Stimulated activated naive B cell treated with anti-CD40 and anti-IgM and Interleukin-4, amounts not matched to agents 10 μg/mL and 1 μg/mL and 100 μg/mL, for 72 hours (primary cell): ENCODE data around the gene SLC18A3.

ENCODE experiments used
- ATAC-seq, 2 donors: fragments of 150-1000 bp; cut with Tn5 transposase; replicated peaks; 2 replicates each; pipeline ENCODE4 v1.10.0; 2021; ENCODE audit warnings: moderate library complexity in 1 of 2
- DNase-seq: peaks from one replicate; pipeline ENCODE4 v3.0.0; 2021
- H3K27ac Mint-ChIP-seq: one replicate; pipeline ENCODE4 v1.8.0; 2022; ENCODE audit warnings: mild to moderate bottlenecking, mixed read lengths
- H3K27me3 Mint-ChIP-seq, 2 donors: one replicate each; pipeline ENCODE4 v1.8.0; 2022; ENCODE audit warnings: mixed read lengths in 2 of 2
- H3K36me3 Mint-ChIP-seq, 2 donors: one replicate each; pipeline ENCODE4 v1.8.0; 2022; ENCODE audit warnings: mixed read lengths in 2 of 2, mild to moderate bottlenecking in 1 of 2
- H3K4me1 Mint-ChIP-seq, 2 donors: one replicate each; pipeline ENCODE4 v1.8.0; 2022; ENCODE audit warnings: mixed read lengths in 2 of 2, mild to moderate bottlenecking in 1 of 2
- H3K4me3 Mint-ChIP-seq, 2 donors: one replicate each; pipeline ENCODE4 v1.8.0; 2022; ENCODE audit warnings: mild to moderate bottlenecking in 2 of 2, mixed read lengths in 2 of 2, moderate library complexity in 1 of 2
- H3K9me3 Mint-ChIP-seq, 2 donors: one replicate each; pipeline ENCODE4 v1.8.0; 2022; ENCODE audit warnings: mixed read lengths in 2 of 2, mild to moderate bottlenecking in 1 of 2

Gene SLC18A3

GRCh38 chr10:49642311-49642710, 32.2 kb downstream of the SLC18A3 start:
- no peak overlapping the region for H3K27ac Mint-ChIP-seq
- H3K4me1 Mint-ChIP-seq: no peaks in the 10 kb centered on the region
- no peaks in the 10 kb centered on the region for H3K9me3 Mint-ChIP-seq
- ATAC-seq (no peak), DNase-seq (no peak)
- no peaks in the 10 kb centered on the region for H3K36me3 Mint-ChIP-seq
- no peak overlapping the region for H3K4me3 Mint-ChIP-seq
- peaks cover 28 to 34% of the 10 kb centered on the region in 2 donors for H3K27me3 Mint-ChIP-seq

GRCh38 chr10:49643241-49644034, 33.3 kb downstream of the SLC18A3 start:
- Mint-ChIP-seq H3K36me3 (no peaks in the 10 kb centered on the region), H3K4me1 (no peaks in the 10 kb centered on the region), H3K27me3 (peaks cover 28 to 29% of the 10 kb centered on the region in 2 donors), H3K27ac (no peak overlapping the region), H3K4me3 (no peak overlapping the region), H3K9me3 (no peaks in the 10 kb centered on the region)
- DNase-seq: no peak
- no peak for ATAC-seq

DNA sequence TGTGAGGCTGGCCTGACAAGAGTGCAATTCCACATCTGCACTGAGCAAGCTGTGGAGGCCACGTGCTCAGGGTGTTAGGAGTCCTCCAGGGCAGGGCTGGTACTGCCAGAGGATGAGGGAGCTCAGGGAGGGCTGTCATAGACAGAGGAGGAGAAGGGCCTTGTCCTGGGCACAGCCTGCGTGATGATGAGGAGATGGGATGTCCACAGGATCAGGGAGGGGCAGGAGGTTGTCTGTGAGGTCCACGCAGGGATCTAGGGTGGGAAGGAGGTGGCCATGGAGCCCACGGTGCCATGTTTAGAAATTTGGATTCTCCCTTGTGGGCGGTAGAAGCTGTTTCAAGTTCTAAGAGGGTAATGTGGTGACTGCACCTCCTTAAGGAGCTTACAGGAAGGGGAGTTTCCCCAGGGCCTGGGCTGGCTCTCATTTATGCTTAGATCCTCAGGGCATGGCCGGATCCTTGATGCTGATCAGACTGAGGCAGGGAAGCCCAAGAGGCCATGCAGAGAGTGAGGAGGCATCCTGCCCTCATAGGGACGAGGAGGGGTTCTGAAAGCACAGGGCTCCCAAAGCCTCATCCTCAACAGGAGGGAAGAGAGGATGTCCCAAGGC, 34.0 kb downstream of the SLC18A3 start:
- H3K9me3 Mint-ChIP-seq: no peaks in the 10 kb centered on the region
- ATAC-seq (no peak), DNase-seq (no peak)
- H3K27ac Mint-ChIP-seq: no peak overlapping the region
- no peaks in the 10 kb centered on the region for H3K36me3 Mint-ChIP-seq
- peaks cover 0 to 1% of the 10 kb centered on the region in 2 donors for H3K4me1 Mint-ChIP-seq
- peaks cover 28 to 29% of the 10 kb centered on the region in 2 donors for H3K27me3 Mint-ChIP-seq
- no peak overlapping the region for H3K4me3 Mint-ChIP-seq

- no peak overlapping the region for H3K4me3 Mint-ChIP-seq
- DNase-seq: no peak
- peaks cover 22 to 28% of the 10 kb centered on the region in 2 donors for H3K27me3 Mint-ChIP-seq
- H3K9me3 Mint-ChIP-seq: no peaks in the 10 kb centered on the region
- no peak overlapping the region for H3K27ac Mint-ChIP-seq
- no peaks in the 10 kb centered on the region for H3K36me3 Mint-ChIP-seq
- peaks cover 8% of the 10 kb centered on the region in 2 donors for H3K4me1 Mint-ChIP-seq
- ATAC-seq: no peak
These were observed 35.3 kb downstream of the SLC18A3 start for GRCh38 chr10:49645417-49645816.

- Mint-ChIP-seq H3K27ac (no peak overlapping the region), H3K4me3 (no peak overlapping the region), H3K36me3 (no peaks in the 10 kb centered on the region), H3K4me1 (peaks cover 8% of the 10 kb centered on the region in 2 donors), H3K27me3 (peaks cover 26 to 27% of the 10 kb centered on the region in 2 donors), H3K9me3 (no peaks in the 10 kb centered on the region)
- ATAC-seq (no peak), DNase-seq (no peak)
These were observed 36.1 kb downstream of the SLC18A3 start for GRCh38 chr10:49645871-49646870.

- Mint-ChIP-seq H3K36me3 (no peaks in the 10 kb centered on the region), H3K4me3 (no peak overlapping the region), H3K4me1 (peaks cover 8% of the 10 kb centered on the region in 2 donors), H3K27me3 (peaks cover 21 to 22% of the 10 kb centered on the region in 2 donors), H3K27ac (no peak overlapping the region), H3K9me3 (no peaks in the 10 kb centered on the region)
- DNase-seq (no peak), ATAC-seq (no peak)
These were observed 37.4 kb downstream of the SLC18A3 start for GRCh38 chr10:49647554-49647953.

DNA sequence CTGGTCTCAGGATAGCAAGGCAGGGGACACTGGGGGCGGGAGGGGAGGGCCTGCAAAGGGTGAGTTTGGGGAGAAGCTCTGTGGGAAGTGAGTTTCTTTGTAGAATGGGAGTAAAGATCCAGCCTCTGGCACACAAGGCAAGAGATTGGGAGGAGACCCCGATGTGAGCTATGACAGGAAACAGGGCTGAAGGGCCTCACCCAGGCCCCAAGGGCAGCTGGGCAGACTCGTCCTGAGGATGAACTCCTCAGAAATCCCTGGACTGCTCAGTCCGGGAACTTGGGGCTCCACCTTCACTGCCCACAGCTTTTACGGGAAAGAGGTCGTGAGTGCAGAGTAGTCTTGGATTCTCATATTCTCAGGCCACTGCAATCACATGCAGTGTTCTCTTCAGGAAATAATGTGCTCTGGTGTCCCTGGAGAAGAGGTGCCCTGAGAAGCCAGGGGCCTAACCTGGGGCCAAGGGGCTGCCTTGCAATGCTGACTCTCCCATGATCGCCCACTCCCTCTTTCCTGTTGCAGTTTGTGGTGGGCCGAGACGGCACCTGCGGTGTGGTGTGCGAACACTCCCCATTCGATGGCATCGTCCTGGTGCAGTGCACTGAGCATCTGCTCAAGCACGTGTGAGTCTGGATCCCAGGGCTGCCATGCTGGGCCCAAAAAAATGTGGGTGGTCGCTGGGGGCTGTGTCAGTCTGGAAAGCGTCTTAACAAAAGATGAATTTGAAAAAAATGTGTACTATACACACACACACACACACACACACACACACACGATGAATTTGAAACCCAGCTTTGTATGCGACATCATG, 38.1 kb downstream of the SLC18A3 start:
- DNase-seq: no peak
- no peak for ATAC-seq
- Mint-ChIP-seq H3K4me1 (peaks cover 8 to 10% of the 10 kb centered on the region in 2 donors), H3K27ac (no peak overlapping the region), H3K27me3 (peaks cover 24 to 25% of the 10 kb centered on the region in 2 donors), H3K9me3 (no peaks in the 10 kb centered on the region), H3K36me3 (no peaks in the 10 kb centered on the region), H3K4me3 (no peak overlapping the region)

- Mint-ChIP-seq H3K4me1 (peaks cover 8 to 10% of the 10 kb centered on the region in 2 donors), H3K27me3 (peaks cover 14 to 15% of the 10 kb centered on the region in 2 donors), H3K4me3 (no peak overlapping the region), H3K9me3 (no peaks in the 10 kb centered on the region), H3K36me3 (no peaks in the 10 kb centered on the region), H3K27ac (no peak overlapping the region)
- peak; percentile 7 for DNase-seq
- peak; percentile 52 to 72 for ATAC-seq
These were observed 39.2 kb downstream of the SLC18A3 start for GRCh38 chr10:49649294-49649693.

- H3K27ac Mint-ChIP-seq: no peak overlapping the region
- H3K4me3 Mint-ChIP-seq: no peak overlapping the region
- ATAC-seq (peak in 1 of 2 donors; percentile 29), DNase-seq (no peak)
- H3K27me3 Mint-ChIP-seq: peaks cover 14 to 15% of the 10 kb centered on the region in 2 donors
- no peaks in the 10 kb centered on the region for H3K9me3 Mint-ChIP-seq
- H3K36me3 Mint-ChIP-seq: no peaks in the 10 kb centered on the region
- H3K4me1 Mint-ChIP-seq: peaks cover 8 to 10% of the 10 kb centered on the region in 2 donors
These were observed 40.0 kb downstream of the SLC18A3 start for GRCh38 chr10:49649936-49650723.

GRCh38 chr10:49650724-49651034, 40.6 kb downstream of the SLC18A3 start:
- Mint-ChIP-seq H3K9me3 (no peaks in the 10 kb centered on the region), H3K4me1 (peaks cover 8 to 10% of the 10 kb centered on the region in 2 donors), H3K27me3 (peaks cover 14 to 15% of the 10 kb centered on the region in 2 donors), H3K36me3 (no peaks in the 10 kb centered on the region), H3K4me3 (no peak overlapping the region), H3K27ac (no peak overlapping the region)
- ATAC-seq (no peak), DNase-seq (no peak)

- no peak overlapping the region for H3K27ac Mint-ChIP-seq
- H3K4me3 Mint-ChIP-seq: no peak overlapping the region
- H3K27me3 Mint-ChIP-seq: peaks cover 15 to 18% of the 10 kb centered on the region in 2 donors
- H3K4me1 Mint-ChIP-seq: peaks cover 8 to 10% of the 10 kb centered on the region in 2 donors
- ATAC-seq (no peak), DNase-seq (no peak)
- H3K36me3 Mint-ChIP-seq: no peaks in the 10 kb centered on the region
- H3K9me3 Mint-ChIP-seq: peaks cover 0 to under 1% of the 10 kb centered on the region in 2 donors
These were observed 41.1 kb downstream of the SLC18A3 start for GRCh38 chr10:49651039-49651835.

DNA sequence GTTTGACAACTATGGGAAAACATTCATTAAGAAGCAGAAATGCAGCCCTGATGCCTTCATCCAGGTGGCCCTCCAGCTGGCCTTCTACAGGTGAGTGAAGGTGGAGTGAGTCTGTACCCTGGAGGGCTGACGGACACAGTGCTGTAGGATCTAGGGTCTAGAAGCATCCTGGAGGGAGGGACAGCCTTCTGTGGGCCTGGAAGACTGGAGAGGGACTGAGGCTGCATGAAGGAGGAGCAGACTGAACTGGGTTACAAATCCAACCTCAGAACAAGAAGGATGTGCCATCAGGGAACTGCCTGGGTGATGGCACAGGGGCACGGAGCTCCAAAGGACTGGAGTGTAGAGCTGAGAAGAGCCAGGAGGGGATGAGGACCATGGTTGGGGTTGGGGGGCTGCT, 41.8 kb downstream of the SLC18A3 start:
- Mint-ChIP-seq H3K4me3 (no peak overlapping the region), H3K9me3 (peaks cover 5 to 6% of the 10 kb centered on the region in 2 donors), H3K27ac (no peak overlapping the region), H3K27me3 (peaks cover 21 to 24% of the 10 kb centered on the region in 2 donors), H3K4me1 (peaks cover 8 to 10% of the 10 kb centered on the region in 2 donors), H3K36me3 (no peaks in the 10 kb centered on the region)
- ATAC-seq: no peak
- DNase-seq: no peak
